LNCaP clone FGC (cell line): ENCODE results near the gene CNOT1.

Source experiments
- DNase-seq: peaks from one replicate; pipeline ENCODE4 v3.0.0-alpha.2; 2011; ENCODE audit warnings: low read depth
- H3K4me3 ChIP-seq: 2 replicates; pipeline ENCODE4 v1.5.1; 2011; ENCODE audit warnings: mild to moderate bottlenecking, low read depth, low read length, control low read depth
- CTCF ChIP-seq: IDR thresholded peaks from 2 replicates; pipeline ENCODE4 v1.5.1; 2012; ENCODE audit warnings: mild to moderate bottlenecking; ENCODE audit not compliant: control insufficient read depth, insufficient read depth; ENCODE audit errors: extremely low read depth

The CNOT1 gene

GRCh38 chr16:58481931-58482330, 147.7 kb downstream of the CNOT1 start:
- TF ChIP-seq CTCF = no peak

GRCh38 chr16:58481226-58481869, 148.3 kb downstream of the CNOT1 start:
- H3K4me3 ChIP-seq = no peak overlapping the region
- no peak for TF ChIP-seq CTCF
- no peak for DNase-seq

More at GRCh38 chr16:58481931-58482330, 147.7 kb downstream of the CNOT1 start:
- no peak for DNase-seq
- no peak overlapping the region for H3K4me3 ChIP-seq

GRCh38 chr16:58478427-58478826, 151.2 kb downstream of the CNOT1 start:
- H3K4me3 ChIP-seq = no peak overlapping the region
- no peak for DNase-seq
- TF ChIP-seq CTCF = no peak

GRCh38 chr16:58476791-58477190, 152.8 kb downstream of the CNOT1 start:
- H3K4me3 ChIP-seq = no peak overlapping the region
- no peak for DNase-seq
- TF ChIP-seq CTCF = no peak

GRCh38 chr16:58475091-58475619, 154.5 kb downstream of the CNOT1 start:
- no peak for TF ChIP-seq CTCF
- no peak for DNase-seq
- no peak overlapping the region for H3K4me3 ChIP-seq

- TF ChIP-seq CTCF = no peak
- no peak for DNase-seq
- no peak overlapping the region for H3K4me3 ChIP-seq
Measured at GRCh38 chr16:58474296-58474695, 155.3 kb downstream of the CNOT1 start.

- DNase-seq = no peak
- H3K4me3 ChIP-seq = no peak overlapping the region
- TF ChIP-seq CTCF = no peak
Measured at GRCh38 chr16:58472827-58473226, 156.8 kb downstream of the CNOT1 start.
